ENCODE measurements around the gene RPS21.

DNA sequence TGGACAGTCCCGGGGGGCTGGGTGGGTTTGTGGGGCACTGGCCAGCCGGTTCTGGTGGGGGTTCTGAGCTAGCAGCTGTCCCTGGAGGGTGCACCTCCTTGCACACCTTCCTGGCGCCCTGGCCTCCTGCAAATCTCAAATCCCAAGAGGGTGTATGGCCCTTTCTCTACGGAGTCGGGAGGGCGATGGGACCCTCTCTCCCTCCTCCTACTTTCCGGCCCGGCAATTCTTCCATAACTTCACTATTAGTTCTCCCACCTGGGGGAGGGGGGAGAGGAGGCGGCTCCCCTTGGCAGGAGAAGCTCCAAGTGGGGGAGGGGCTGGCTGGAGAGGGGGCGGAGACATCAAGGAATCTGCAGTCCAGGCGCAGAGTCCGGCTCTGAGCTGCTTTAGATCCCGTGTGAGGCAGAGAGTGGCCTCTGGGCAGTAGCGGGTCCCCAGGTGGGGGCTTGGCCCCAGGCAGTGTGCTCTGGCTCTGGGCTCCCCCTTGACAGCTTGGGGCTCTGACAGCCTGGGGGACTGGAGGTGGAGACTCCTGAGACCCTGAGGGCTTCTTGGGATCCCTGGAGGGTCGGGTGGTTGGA is 18.4 kb upstream of the RPS21 start:
- TF ChIP-seq POLR2A (IDR thresholded peaks at IDR 0.05) = no peak
- TF ChIP-seq, protein P1, sequence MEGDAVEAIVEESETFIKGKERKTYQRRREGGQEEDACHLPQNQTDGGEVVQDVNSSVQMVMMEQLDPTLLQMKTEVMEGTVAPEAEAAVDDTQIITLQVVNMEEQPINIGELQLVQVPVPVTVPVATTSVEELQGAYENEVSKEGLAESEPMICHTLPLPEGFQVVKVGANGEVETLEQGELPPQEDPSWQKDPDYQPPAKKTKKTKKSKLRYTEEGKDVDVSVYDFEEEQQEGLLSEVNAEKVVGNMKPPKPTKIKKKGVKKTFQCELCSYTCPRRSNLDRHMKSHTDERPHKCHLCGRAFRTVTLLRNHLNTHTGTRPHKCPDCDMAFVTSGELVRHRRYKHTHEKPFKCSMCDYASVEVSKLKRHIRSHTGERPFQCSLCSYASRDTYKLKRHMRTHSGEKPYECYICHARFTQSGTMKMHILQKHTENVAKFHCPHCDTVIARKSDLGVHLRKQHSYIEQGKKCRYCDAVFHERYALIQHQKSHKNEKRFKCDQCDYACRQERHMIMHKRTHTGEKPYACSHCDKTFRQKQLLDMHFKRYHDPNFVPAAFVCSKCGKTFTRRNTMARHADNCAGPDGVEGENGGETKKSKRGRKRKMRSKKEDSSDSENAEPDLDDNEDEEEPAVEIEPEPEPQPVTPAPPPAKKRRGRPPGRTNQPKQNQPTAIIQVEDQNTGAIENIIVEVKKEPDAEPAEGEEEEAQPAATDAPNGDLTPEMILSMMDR (IDR thresholded peaks at IDR 0.05) = no peak

Data from lower leg skin (tissue), 3 donors.